GM18520 (cell line): Measurements from ENCODE around the gene TACC3.

Experiments used
- ATAC-seq: cut with Tn5 transposase; IDR thresholded peaks from one replicate; pipeline ENCODE4 v1.9.1; 2021; ENCODE audit not compliant: unreplicated experiment

TACC3 gene

GRCh38 chr4:1788254-1788973, 67.1 kb downstream of the TACC3 start:
- no peak for ATAC-seq

- no peak for ATAC-seq
Observed at GRCh38 chr4:1789552-1789951, 68.2 kb downstream of the TACC3 start.

- no peak for ATAC-seq
Observed at GRCh38 chr4:1790005-1790404, 68.7 kb downstream of the TACC3 start.

GRCh38 chr4:1792158-1792831, 71.0 kb downstream of the TACC3 start:
- no peak for ATAC-seq

GRCh38 chr4:1792832-1793495, 71.6 kb downstream of the TACC3 start, which contains the start of gene FGFR3:
Gene FGFR3 (plus strand): TSS chr4:1793293. CDS start chr4:1793935, 642 bp downstream.
- no peak for ATAC-seq

GRCh38 chr4:1793496-1793840, 72.1 kb downstream of the TACC3 start:
- no peak for ATAC-seq

- ATAC-seq: no peak
Observed at GRCh38 chr4:1793940-1794808, 72.9 kb downstream of the TACC3 start.
